AG09319 (cell line): ENCODE data around the gene SHB.

Experiments used
- DNase-seq: peaks from one replicate; pipeline ENCODE4 v3.0.0-alpha.2; 2010; ENCODE audit warnings: low read depth; ENCODE audit errors: extremely low read depth
- CTCF ChIP-seq: IDR thresholded peaks from 2 replicates; pipeline ENCODE4 v1.5.1; 2011; ENCODE audit warnings: low read depth, mild to moderate bottlenecking, inconsistent platforms, low read length, moderate library complexity

The SHB gene

DNA sequence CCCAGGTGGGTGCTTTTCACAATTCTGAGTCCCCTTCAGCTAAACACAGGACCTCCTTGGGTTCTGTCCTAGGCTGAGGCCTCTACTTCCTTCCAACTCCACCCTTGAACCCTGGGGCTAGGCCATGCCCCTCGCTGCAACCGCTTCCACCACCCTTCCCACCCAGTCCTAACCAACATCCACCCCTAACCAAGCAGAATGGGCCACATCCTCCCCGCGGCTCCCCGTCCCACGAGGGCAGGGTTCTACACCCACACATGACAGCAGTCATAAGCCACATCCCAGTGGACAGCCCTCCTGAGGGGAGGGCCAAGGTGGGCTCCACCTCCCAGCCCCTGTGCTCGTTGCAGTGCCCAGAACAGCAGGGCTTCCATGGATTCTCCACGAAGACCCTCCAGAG, 65.8 kb downstream of the SHB start:
- no peak for TF ChIP-seq CTCF
- DNase-seq, result no peak

- no peak for DNase-seq
- TF ChIP-seq CTCF, result no peak
These were observed 67.6 kb downstream of the SHB start for GRCh38 chr9:38001430-38001829.

DNA sequence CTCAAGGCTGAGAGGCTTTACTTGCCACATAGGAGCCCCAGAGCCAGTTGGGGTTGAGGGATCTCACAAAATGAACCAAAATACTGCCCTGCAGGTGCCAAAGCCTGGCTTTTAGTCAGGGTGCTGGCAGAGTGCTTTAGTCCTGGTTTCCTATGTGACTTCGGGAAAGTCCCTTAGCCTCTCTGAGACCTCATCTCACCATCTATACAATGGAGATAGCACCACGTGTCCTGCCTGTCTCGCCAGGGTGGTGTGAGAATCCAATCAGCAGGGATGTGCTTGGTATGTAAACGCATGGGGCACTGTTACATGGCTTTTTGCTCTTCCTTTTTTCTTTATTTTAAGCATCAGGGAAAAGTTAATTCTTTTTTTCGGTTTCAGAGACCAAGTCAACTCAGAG, 68.3 kb downstream of the SHB start:
- DNase-seq, result no peak
- TF ChIP-seq CTCF, result no peak

GRCh38 chr9:38000332-38000731, 68.7 kb downstream of the SHB start:
- TF ChIP-seq CTCF, result no peak

DNA sequence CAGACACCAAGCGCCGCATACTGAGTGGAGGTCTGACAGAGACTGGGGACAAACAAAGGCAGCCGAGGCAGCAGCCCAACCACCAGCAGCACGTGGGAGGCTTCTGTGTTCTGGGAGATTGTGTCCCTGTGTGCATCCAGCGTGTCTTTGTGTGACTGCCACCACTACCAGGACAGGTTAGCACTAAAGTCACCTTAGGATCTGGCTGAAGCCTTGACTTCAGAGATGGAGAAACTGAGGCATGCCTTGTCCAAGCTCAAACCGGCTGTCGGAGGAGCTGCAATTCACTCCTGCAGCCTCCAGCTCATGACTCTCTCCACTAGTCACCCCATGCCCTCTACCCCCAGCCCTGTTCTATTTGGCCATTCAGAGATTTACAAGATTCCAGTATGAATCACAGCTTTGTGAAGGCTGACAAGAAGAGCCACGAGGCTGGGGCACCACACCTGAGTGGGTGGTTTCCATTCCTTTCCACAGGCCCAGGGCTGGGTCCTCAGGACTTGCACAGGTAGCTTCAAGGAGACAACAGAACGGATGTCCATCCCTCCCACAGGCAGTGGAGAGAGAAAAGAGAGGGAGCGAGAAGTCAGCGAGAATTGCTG, 69.3 kb downstream of the SHB start:
- no peak for DNase-seq
- no peak for TF ChIP-seq CTCF

More at GRCh38 chr9:38000332-38000731, 68.7 kb downstream of the SHB start:
- no peak for DNase-seq

DNA sequence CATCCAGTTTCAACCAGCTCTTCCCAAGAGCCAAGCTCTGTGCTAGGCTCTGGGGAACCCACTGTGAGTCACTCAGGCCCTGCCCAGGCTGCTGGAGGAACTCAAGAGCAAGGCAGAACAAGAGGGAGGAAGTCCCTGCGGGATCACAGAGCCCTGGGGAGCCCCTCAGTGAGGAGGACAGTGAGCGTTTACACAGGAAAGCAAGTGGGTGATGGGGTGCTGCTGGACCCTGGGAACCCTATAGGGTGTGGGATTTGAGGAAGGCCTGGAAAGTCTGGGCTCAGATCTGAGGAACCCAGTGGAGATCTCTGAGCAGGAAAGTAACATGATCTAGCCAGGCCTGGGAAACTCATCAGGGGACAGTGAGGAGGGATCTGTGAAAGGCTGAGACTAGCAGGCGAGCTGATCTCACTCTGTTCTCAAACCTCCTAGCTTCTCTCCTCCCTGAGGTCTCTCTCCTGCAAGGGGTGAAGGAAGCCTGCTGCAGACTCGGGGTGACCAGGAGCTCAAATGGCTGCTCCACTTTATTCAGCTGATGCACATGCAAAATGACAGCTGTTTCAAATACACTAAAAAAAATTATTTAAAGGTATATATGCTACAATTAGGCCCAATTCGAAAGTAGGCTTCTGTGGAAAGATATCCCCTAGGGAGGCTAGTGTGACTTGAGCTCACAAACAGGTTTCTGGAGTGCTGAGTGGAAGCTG, 70.0 kb downstream of the SHB start:
- DNase-seq, result no peak
- no peak for TF ChIP-seq CTCF

GRCh38 chr9:37997636-37998374, 71.2 kb downstream of the SHB start:
- TF ChIP-seq CTCF, result no peak
- no peak for DNase-seq
